ENCODE results near the gene EXOC6B. TPM values are rescaled to one million over a fixed set of nuclear protein-coding genes. Genes with fewer than 3 reads are reported as not detected.
"Not testable (repeated sequence)": the region's sequence is repeated elsewhere in the genome, so short reads cannot be mapped to it uniquely, and the experiment has no call there.

EXOC6B gene
- total RNA-seq, 1 donor from 2014 or later, result 104 TPM

GRCh38 chr2:72668647-72669046, 157.2 kb downstream of the EXOC6B start:
- TF ChIP-seq CTCF (IDR thresholded peaks at IDR 0.05; ENCODE audit: unreplicated experiment), result no peak
- Mint-ChIP-seq H3K36me3 (peaks cover 73% of the 10 kb centered on the region), H3K27me3 (ENCODE audit: low read depth) (no peaks in the 10 kb centered on the region), H3K27ac (no peak overlapping the region), H3K9me3 (peaks cover 59% of the 10 kb centered on the region), H3K4me1 (peaks cover 4% of the 10 kb centered on the region), H3K4me3 (no peak overlapping the region)
- DNase-seq (ENCODE audit: low spot score in 2 of 2, unreplicated experiment in 2 of 2), result no peak

GRCh38 chr2:72665448-72665847, 160.4 kb downstream of the EXOC6B start:
- H3K27ac Mint-ChIP-seq, result no peak overlapping the region
- H3K36me3 Mint-ChIP-seq, result peaks cover 71% of the 10 kb centered on the region
- peaks cover 2% of the 10 kb centered on the region for H3K4me1 Mint-ChIP-seq
- H3K4me3 Mint-ChIP-seq, result no peak overlapping the region
- TF ChIP-seq CTCF (IDR thresholded peaks at IDR 0.05; ENCODE audit: unreplicated experiment), result no peak
- no peak for DNase-seq (ENCODE audit: low spot score in 2 of 2, unreplicated experiment in 2 of 2)
- peaks cover 48% of the 10 kb centered on the region for H3K9me3 Mint-ChIP-seq
- H3K27me3 Mint-ChIP-seq (ENCODE audit: low read depth), result no peaks in the 10 kb centered on the region

GRCh38 chr2:72661985-72662384, 163.8 kb downstream of the EXOC6B start:
- Mint-ChIP-seq H3K4me1 (no peaks in the 10 kb centered on the region), H3K4me3 (no peak overlapping the region), H3K27ac (no peak overlapping the region), H3K36me3 (peaks cover 52% of the 10 kb centered on the region), H3K9me3 (peaks cover 23% of the 10 kb centered on the region), H3K27me3 (ENCODE audit: low read depth) (no peaks in the 10 kb centered on the region)
- TF ChIP-seq CTCF (IDR thresholded peaks at IDR 0.05; ENCODE audit: unreplicated experiment), result no peak
- no peak for DNase-seq (ENCODE audit: low spot score in 2 of 2, unreplicated experiment in 2 of 2)

GRCh38 chr2:72649810-72650209, 176.0 kb downstream of the EXOC6B start:
- Mint-ChIP-seq H3K4me3 (no peak overlapping the region), H3K27me3 (ENCODE audit: low read depth) (no peaks in the 10 kb centered on the region), H3K27ac (no peak overlapping the region), H3K4me1 (no peaks in the 10 kb centered on the region), H3K9me3 (peaks cover 31% of the 10 kb centered on the region), H3K36me3 (peaks cover 30% of the 10 kb centered on the region)
- no peak for DNase-seq (ENCODE audit: low spot score in 2 of 2, unreplicated experiment in 2 of 2)
- TF ChIP-seq CTCF (IDR thresholded peaks at IDR 0.05; ENCODE audit: unreplicated experiment), result no peak

- DNase-seq (ENCODE audit: low spot score in 2 of 2, unreplicated experiment in 2 of 2); H3K4me3 Mint-ChIP-seq; H3K27me3 Mint-ChIP-seq (ENCODE audit: low read depth); H3K27ac Mint-ChIP-seq; H3K4me1 Mint-ChIP-seq: not testable (repeated sequence)
- peaks cover 36% of the 10 kb centered on the region for H3K9me3 Mint-ChIP-seq
- peaks cover 47% of the 10 kb centered on the region for H3K36me3 Mint-ChIP-seq
Measured at GRCh38 chr2:72641221-72641620, 184.6 kb downstream of the EXOC6B start.

- Mint-ChIP-seq H3K27ac (peak overlapping the region; percentile 23), H3K27me3 (ENCODE audit: low read depth) (no peaks in the 10 kb centered on the region), H3K4me1 (peaks cover 8% of the 10 kb centered on the region), H3K36me3 (peaks cover 26% of the 10 kb centered on the region), H3K9me3 (peaks cover 15% of the 10 kb centered on the region), H3K4me3 (no peak overlapping the region)
- no peak for DNase-seq (ENCODE audit: low spot score in 2 of 2, unreplicated experiment in 2 of 2)
- TF ChIP-seq CTCF (IDR thresholded peaks at IDR 0.05; ENCODE audit: unreplicated experiment), result no peak
Measured at GRCh38 chr2:72638600-72639211, 187.1 kb downstream of the EXOC6B start.
